ENCODE measurements around the gene TUBB4A. TPM values are rescaled to one million over a fixed set of nuclear protein-coding genes. Genes with fewer than 3 reads are reported as not detected.

TUBB4A gene
- total RNA-seq, 1 experiment from 2014 or later = 4.4 TPM

GRCh38 chr19:6534451-6535093, 32.5 kb upstream of the TUBB4A start:
- TF ChIP-seq, protein P1, sequence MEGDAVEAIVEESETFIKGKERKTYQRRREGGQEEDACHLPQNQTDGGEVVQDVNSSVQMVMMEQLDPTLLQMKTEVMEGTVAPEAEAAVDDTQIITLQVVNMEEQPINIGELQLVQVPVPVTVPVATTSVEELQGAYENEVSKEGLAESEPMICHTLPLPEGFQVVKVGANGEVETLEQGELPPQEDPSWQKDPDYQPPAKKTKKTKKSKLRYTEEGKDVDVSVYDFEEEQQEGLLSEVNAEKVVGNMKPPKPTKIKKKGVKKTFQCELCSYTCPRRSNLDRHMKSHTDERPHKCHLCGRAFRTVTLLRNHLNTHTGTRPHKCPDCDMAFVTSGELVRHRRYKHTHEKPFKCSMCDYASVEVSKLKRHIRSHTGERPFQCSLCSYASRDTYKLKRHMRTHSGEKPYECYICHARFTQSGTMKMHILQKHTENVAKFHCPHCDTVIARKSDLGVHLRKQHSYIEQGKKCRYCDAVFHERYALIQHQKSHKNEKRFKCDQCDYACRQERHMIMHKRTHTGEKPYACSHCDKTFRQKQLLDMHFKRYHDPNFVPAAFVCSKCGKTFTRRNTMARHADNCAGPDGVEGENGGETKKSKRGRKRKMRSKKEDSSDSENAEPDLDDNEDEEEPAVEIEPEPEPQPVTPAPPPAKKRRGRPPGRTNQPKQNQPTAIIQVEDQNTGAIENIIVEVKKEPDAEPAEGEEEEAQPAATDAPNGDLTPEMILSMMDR (IDR thresholded peaks at IDR 0.05) = no peak
- TF ChIP-seq SIN3A (IDR thresholded peaks at IDR 0.05; ENCODE audit: borderline replicate concordance, insufficient read depth, low read depth, low read length) = no peak
- TF ChIP-seq TCF7L2 (IDR thresholded peaks at IDR 0.05; ENCODE audit: low read depth, low read length) = no peak
- TF ChIP-seq REST (IDR thresholded peaks at IDR 0.05; ENCODE audit: insufficient read depth in 1 of 2, low read depth in 2 of 2, low read length in 1 of 2) = no peak
- TF ChIP-seq POLR2AphosphoS5 (IDR thresholded peaks at IDR 0.05; ENCODE audit: low read depth, low read length) = no peak
- CTCF ChIA-PET = interaction anchor here (0.6 kb wide), 1 partner anchor 505 kb away, joined by 6 read pairs; no protein-coding TSS in a partner anchor
- ATAC-seq = no peak
- Histone ChIP-seq H3K36me3 (ENCODE audit: control insufficient read depth, insufficient read depth, low read length) (no peaks in the 10 kb centered on the region; the same call in 1 of the 2 replicates), H3K4me3 (ENCODE audit: low read depth in 2 of 2, low read length in 2 of 2) (no peak overlapping the region), H3K9me3 (ENCODE audit: control insufficient read depth, insufficient read depth, low read depth, low read length) (no peaks in the 10 kb centered on the region), H3K27me3 (ENCODE audit: control insufficient read depth, insufficient read depth, low read length) (no peaks in the 10 kb centered on the region), H3K4me1 (ENCODE audit: control insufficient read depth, insufficient read depth, low read length) (peaks cover 10% of the 10 kb centered on the region), H3K27ac (ENCODE audit: low read length) (no peak overlapping the region)
- DNase-seq (ENCODE audit: low read depth, low spot score) = no peak
- POLR2A ChIA-PET = no interaction called here
- BruUV-seq (replicated peaks) = no TSS peak
- intact Hi-C loops (cut with micrococcal nuclease; ENCODE audit: unreplicated experiment) (no loop called here), in situ Hi-C loops (cut with HindIII; ENCODE audit: low pct_unique_long_range_greater_than_20kb, low sequenced_read_pairs) (no loop called here)

- Histone ChIP-seq H3K9me3 (ENCODE audit: control insufficient read depth, insufficient read depth, low read depth, low read length) (no peaks in the 10 kb centered on the region), H3K4me1 (ENCODE audit: control insufficient read depth, insufficient read depth, low read length) (peaks cover 10% of the 10 kb centered on the region), H3K4me3 (ENCODE audit: low read depth in 2 of 2, low read length in 2 of 2) (no peak overlapping the region), H3K27me3 (ENCODE audit: control insufficient read depth, insufficient read depth, low read length) (no peaks in the 10 kb centered on the region), H3K36me3 (ENCODE audit: control insufficient read depth, insufficient read depth, low read length) (no peaks in the 10 kb centered on the region; the same call in 1 of the 2 replicates), H3K27ac (ENCODE audit: low read length) (no peak overlapping the region)
- BruUV-seq (replicated peaks) = no TSS peak
- intact Hi-C loops (cut with micrococcal nuclease; ENCODE audit: unreplicated experiment) = no loop called here
- ATAC-seq = no peak
- TF ChIP-seq TCF7L2 (IDR thresholded peaks at IDR 0.05; ENCODE audit: low read depth, low read length) (no peak), POLR2AphosphoS5 (IDR thresholded peaks at IDR 0.05; ENCODE audit: low read depth, low read length) (no peak), REST (IDR thresholded peaks at IDR 0.05; ENCODE audit: insufficient read depth in 1 of 2, low read depth in 2 of 2, low read length in 1 of 2) (no peak), SIN3A (IDR thresholded peaks at IDR 0.05; ENCODE audit: borderline replicate concordance, insufficient read depth, low read depth, low read length) (no peak)
- TF ChIP-seq, protein P1 (IDR thresholded peaks at IDR 0.05) = no peak
- no peak for DNase-seq (ENCODE audit: low read depth, low spot score)
- ChIA-PET POLR2A (no interaction called here), CTCF (no interaction called here)
- in situ Hi-C loops (cut with HindIII; ENCODE audit: low pct_unique_long_range_greater_than_20kb, low sequenced_read_pairs) = no loop called here
Measured at GRCh38 chr19:6533746-6534418, 31.8 kb upstream of the TUBB4A start.
